NCI-H2107 treated with DMSO at 0.1 percent for 48 hours (cell line): ENCODE measurements around the gene DBN1.

ENCODE experiments used
- DNase-seq: peaks from one replicate; lab custom pipeline; 2025; ENCODE audit not compliant: unreplicated experiment; lab: John Stamatoyannopoulos, UW

Gene DBN1

DNA sequence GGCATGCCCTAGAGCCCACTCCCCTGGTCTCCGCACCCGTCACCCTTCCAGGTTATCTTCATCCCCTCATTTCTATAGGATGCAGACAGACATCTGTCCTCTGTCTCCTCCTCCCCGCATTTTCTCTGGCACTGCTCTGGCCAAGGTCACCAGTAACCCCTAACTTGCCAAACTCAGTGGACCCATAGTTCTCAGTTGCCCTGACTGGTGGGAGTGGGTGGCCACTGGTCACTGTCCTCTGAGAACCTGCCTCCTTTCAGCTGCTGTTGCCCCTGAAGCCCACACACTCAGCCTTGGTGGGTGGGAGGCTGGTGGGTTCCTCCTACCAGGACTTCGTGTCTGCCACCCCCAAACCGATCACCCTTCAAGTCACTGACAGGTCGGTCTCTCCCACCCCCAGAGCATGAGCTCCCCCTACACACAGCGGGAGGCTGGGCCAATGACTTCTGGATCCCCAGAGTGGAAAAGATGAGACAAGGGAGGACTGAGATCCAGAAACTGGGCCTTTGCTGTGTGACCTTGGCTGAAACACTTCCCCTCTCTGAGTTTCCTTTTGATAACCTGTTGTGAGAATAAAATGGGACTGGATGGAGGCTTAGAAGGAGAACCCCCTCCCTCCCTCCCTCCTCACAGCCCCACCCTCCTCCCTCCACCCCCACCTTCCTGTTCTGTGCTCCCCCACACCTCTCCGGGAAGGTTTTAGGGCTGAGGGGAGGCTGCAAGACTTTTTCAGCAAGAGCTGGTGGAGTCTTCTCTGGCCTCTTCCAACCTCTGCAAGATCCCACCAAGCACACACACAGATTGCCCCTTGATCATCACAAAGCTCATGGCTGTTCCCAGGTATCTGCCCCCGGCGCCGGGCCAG lies 2.4 kb upstream of the DBN1 start:
- DNase-seq = no peak

GRCh38 chr5:177474846-177475562 lies 1.6 kb upstream of the DBN1 start:
- DNase-seq = no peak

DNA sequence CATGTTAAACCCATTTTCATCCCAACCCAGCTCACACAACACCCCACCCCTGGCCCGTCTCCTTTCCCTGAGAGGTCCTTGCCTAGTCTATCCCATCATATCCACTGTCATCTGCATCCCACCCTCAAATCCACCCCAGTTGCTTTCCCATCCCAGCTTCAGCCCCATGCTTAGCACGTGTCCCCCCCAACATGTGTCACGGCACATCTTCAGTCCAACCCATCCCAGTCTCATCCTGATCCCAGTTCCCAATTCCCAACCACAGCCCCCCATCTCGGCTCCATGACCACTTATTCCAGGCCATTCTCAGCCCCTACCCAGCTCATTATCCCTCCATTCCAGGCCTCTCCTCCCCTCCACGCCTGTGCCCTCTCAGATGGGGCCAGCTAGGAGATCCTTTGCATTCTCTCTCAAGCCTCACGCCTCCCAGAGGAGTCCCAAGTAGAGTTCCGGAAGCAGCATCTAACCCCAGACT lies 605 bp upstream of the DBN1 start:
- DNase-seq = no peak

GRCh38 chr5:177472460-177473442 lies 683 bp downstream of the DBN1 start:
- no peak for DNase-seq

DNA sequence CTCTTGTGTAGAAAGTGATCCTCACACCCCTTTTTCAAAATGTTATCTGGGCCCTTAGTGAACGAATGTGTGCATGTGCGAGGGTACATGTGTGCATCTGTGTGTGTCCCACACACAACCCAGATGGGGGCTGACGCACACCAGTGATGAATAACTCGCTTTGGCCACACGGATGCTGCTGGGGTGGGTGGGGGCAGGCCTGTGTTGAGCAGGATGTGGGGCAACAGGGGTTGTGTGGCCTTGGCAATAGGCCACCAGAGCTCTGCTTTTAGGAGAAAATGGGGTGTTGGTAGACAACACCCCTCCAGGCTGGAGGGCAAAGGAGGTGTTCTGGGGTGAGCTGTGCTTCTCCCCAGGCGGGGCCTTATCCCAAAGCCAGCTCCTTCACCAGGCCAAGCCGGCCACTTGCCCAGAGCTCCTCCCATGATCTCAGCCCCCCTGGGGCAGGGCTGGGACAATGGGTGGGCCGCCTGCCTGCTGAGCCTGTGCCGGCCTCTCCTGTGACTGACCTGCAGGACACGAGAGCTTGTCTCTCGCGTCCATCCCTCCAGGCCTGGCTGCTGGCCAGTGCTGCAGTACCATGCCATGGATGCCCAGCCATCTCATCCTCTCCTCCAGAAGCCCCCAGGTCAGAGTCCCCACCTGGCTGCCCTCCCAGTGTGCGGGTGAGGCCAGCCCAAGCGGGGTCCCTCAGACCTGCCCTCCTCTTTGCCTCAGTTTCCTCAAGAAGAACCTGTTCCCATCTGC lies 1.7 kb downstream of the DBN1 start:
- DNase-seq = no peak

DNA sequence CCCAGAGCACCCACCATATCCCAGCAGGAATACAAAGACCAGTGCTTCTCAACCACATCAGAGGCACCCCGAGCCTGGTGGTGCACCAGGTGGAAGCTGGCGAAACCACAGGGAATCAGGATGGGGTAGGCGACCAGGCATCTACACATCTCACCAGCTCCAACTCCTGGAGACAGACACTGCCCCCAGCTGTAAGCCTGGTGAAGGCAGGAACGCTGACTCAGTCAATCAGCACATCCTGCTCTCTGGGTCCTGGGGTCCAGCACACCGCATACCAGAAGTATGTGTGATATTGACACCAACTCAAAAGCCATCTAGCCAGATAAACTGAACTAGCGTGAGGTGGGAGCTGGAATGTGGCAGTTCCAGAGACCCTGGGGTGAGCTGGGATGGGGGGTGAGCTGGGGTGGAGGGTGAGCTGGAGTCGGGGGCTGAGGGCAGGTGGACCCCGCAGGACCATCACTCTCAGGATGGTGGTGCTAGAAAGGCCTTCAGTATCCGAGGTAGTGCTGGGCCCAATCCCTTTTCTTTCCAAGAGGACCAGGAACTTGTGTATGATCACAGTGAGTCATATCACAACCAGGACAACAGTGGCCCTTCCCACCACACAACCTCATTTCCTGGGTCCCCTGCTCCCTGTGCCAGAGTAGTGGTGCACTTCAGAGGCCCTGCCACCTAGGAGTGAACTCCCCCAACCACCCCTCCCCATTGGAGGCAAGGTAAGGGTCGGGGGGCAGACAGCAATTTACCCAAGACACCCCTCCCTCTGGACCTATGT lies 2.5 kb downstream of the DBN1 start:
- DNase-seq = no peak

GRCh38 chr5:177469750-177470525 lies 3.5 kb downstream of the DBN1 start:
- no peak for DNase-seq

- no peak for DNase-seq
These were observed 4.5 kb downstream of the DBN1 start for GRCh38 chr5:177468685-177469628.

GRCh38 chr5:177468329-177468684 lies 5.1 kb downstream of the DBN1 start:
- DNase-seq = no peak

- DNase-seq = no peak
These were observed 6.0 kb downstream of the DBN1 start for GRCh38 chr5:177467436-177467835.

DNA sequence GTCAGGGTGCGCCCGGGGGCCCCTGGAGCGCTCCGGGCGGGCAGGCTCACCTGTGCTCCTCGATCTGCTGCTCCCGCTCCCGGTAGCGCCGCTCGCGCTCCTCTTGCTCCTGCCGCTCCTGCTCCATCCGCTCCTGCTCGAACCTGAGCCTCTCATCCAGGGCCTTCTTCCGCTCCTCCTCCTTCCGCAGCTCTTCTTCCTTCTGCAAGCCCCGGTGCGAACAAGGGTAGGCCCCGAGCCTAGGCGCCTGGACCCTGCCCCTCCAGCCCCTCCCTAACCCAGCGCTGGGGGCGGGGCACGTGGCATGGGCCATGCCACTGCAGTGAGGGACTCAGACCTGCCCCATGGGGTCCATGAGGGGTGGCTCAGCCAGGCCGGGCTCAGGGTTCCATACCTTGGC lies 6.6 kb downstream of the DBN1 start:
- no peak for DNase-seq

DNA sequence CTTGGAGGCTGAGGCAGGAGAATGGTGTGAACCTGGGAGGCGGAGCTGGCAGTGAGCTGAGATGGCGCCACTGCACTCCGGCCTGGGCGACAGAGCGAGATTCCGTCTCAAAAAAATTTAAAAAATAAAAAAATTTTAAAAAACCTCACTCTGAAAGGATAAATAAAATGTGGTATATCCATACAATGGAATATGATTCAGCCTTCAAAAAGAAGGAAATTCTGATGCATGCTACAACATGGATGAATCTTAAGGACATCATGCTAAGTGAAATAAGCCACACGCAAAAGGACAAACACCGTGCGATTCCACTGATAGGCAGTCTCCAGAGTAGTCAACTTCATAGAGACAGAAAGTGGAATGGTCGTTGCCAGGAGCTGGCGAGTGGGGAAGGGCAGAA lies 8.4 kb downstream of the DBN1 start:
- no peak for DNase-seq

- no peak for DNase-seq
These were observed 11.3 kb downstream of the DBN1 start for GRCh38 chr5:177462021-177462670.

GRCh38 chr5:177459819-177460628 lies 13.4 kb downstream of the DBN1 start:
- no peak for DNase-seq

- no peak for DNase-seq
These were observed 14.1 kb downstream of the DBN1 start for GRCh38 chr5:177459357-177459756.

DNA sequence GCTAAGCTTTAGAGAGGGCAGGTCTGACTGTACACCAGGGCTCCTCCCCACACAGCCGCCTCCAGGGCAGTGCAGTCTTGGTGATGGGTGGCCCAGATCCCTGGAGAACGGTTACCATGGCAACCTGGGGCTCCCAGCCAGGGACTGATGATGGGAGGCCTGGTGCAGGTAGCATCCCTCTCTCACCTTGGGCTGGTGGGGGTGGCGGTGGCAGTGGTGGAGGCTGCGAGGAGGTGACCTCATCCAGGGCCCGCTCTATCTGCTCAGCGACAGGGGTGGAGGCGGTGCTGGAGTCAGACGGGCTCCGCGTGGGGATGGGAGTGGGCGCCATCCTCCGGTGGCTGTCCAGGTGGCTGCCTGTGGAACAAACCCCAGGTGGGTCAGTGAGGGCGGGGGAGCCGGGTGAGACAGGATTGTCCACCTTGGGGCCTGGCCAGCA lies 14.5 kb downstream of the DBN1 start:
- DNase-seq = no peak
